GM18499 (cell line): Measurements from ENCODE around the gene LETM1.

Source experiments
- ATAC-seq: cut with Tn5 transposase; IDR thresholded peaks from one replicate; pipeline ENCODE4 v1.9.1; 2021; ENCODE audit warnings: moderate number of reproducible peaks; ENCODE audit not compliant: insufficient read depth, unreplicated experiment

Gene LETM1

GRCh38 chr4:1856071-1856942 is at the start of gene LETM1:
Gene LETM1 (minus strand): TSS chr4:1856156. CDS start chr4:1855950, 206 bp downstream.
- ATAC-seq, result peak; percentile 50

- no peak for ATAC-seq
Measured at GRCh38 chr4:1904042-1904441, 48.1 kb upstream of the LETM1 start.

GRCh38 chr4:1903035-1903434 is 47.1 kb upstream of the LETM1 start:
- ATAC-seq, result no peak

- no peak for ATAC-seq
Measured at GRCh38 chr4:1902243-1902642, 46.3 kb upstream of the LETM1 start.

GRCh38 chr4:1901127-1901526 is 45.2 kb upstream of the LETM1 start:
- no peak for ATAC-seq

GRCh38 chr4:1900624-1901023 is 44.7 kb upstream of the LETM1 start:
- no peak for ATAC-seq

GRCh38 chr4:1900087-1900433 is 44.1 kb upstream of the LETM1 start:
- no peak for ATAC-seq

GRCh38 chr4:1899149-1900086 is 43.5 kb upstream of the LETM1 start:
- no peak for ATAC-seq

- no peak for ATAC-seq
Measured at GRCh38 chr4:1898681-1899080, 42.7 kb upstream of the LETM1 start.

GRCh38 chr4:1898007-1898406 is 42.1 kb upstream of the LETM1 start:
- ATAC-seq, result no peak

GRCh38 chr4:1896658-1896991 is 40.7 kb upstream of the LETM1 start:
- no peak for ATAC-seq

- ATAC-seq, result no peak
Measured at GRCh38 chr4:1895971-1896657, 40.2 kb upstream of the LETM1 start.

- no peak for ATAC-seq
Measured at GRCh38 chr4:1890979-1891570, 35.1 kb upstream of the LETM1 start.

- ATAC-seq, result no peak
Measured at GRCh38 chr4:1887052-1887451, 31.1 kb upstream of the LETM1 start.

- no peak for ATAC-seq
Measured at GRCh38 chr4:1885414-1885813, 29.5 kb upstream of the LETM1 start.

- no peak for ATAC-seq
Measured at GRCh38 chr4:1883583-1883982, 27.6 kb upstream of the LETM1 start.

- ATAC-seq, result no peak
Measured at GRCh38 chr4:1882850-1883271, 26.9 kb upstream of the LETM1 start.

- no peak for ATAC-seq
Measured at GRCh38 chr4:1880332-1880731, 24.4 kb upstream of the LETM1 start.

GRCh38 chr4:1879485-1879884 is 23.5 kb upstream of the LETM1 start:
- ATAC-seq, result no peak

GRCh38 chr4:1874201-1874600 is 18.2 kb upstream of the LETM1 start:
- no peak for ATAC-seq
